Stomach (tissue), 4 donors: ENCODE measurements around the gene SRI.

Source experiments
- POLR2A ChIP-seq, 4 donors: fragments of 450-650 bp; IDR thresholded peaks; one replicate each; pipeline ENCODE4 v1.6.1; 2016; ENCODE audit warnings: antibody characterized with exemption in 4 of 4, control low read depth in 2 of 4, mild to moderate bottlenecking in 1 of 4, moderate library complexity in 1 of 4
- TF ChIP-seq, protein P1 (sequence below), 7 experiments: fragments of 450-650 bp in 4 of 7; fragments of 200-600 bp in 3 of 7; sonication (generic) in 3 of 7; IDR thresholded peaks; one replicate each; pipeline ENCODE4 v1.5.1; 2016 to 2019; ENCODE audit warnings: antibody characterized with exemption in 7 of 7, control low read depth in 2 of 7, mild to moderate bottlenecking in 1 of 7

DNA sequence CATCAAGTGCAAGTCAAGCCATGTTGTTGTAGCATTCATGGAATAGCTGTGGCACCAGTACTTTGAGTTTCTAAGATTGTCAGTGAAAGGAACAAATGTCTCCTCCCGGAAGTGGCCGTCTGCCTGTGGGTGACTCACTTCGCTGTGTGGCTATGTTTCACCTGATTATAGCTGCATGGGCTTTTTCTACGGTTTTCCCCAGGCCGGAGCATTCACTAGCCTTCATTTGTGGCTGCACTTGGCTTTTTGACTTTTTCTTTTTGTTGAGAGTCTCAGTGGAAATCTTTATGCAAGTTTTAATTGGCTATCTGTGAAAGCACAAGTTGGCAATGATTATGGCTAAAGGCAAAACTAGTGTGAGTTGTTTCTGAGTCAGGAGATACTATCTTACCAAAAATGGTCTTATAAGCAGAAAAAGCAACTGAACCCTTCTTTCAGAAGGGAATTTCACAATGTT lies 35.0 kb downstream of the SRI start:
- TF ChIP-seq POLR2A (IDR thresholded peaks at IDR 0.05), result no peak
- TF ChIP-seq, protein P1, sequence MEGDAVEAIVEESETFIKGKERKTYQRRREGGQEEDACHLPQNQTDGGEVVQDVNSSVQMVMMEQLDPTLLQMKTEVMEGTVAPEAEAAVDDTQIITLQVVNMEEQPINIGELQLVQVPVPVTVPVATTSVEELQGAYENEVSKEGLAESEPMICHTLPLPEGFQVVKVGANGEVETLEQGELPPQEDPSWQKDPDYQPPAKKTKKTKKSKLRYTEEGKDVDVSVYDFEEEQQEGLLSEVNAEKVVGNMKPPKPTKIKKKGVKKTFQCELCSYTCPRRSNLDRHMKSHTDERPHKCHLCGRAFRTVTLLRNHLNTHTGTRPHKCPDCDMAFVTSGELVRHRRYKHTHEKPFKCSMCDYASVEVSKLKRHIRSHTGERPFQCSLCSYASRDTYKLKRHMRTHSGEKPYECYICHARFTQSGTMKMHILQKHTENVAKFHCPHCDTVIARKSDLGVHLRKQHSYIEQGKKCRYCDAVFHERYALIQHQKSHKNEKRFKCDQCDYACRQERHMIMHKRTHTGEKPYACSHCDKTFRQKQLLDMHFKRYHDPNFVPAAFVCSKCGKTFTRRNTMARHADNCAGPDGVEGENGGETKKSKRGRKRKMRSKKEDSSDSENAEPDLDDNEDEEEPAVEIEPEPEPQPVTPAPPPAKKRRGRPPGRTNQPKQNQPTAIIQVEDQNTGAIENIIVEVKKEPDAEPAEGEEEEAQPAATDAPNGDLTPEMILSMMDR (IDR thresholded peaks at IDR 0.05), result no peak
